Loucy (cell line): ENCODE measurements around the gene PLP1.
"Not testable (repeated sequence)": the region's sequence is repeated elsewhere in the genome, so short reads cannot be mapped to it uniquely, and the experiment has no call there.

Source experiments
- H2AFZ ChIP-seq: fragments of 200-600 bp; sonication (generic); 2 replicates; pipeline ENCODE4 v1.6.0; 2016; ENCODE audit warnings: antibody characterized with exemption, mild to moderate bottlenecking, low read length, moderate library complexity
- H3F3A ChIP-seq: fragments of 200-600 bp; 2 replicates; pipeline ENCODE4 v1.6.0; 2016; ENCODE audit warnings: antibody characterized with exemption, low read depth, mild to moderate bottlenecking
- H3K27me3 ChIP-seq: fragments of 200-600 bp; sonication (generic); 2 replicates; pipeline ENCODE4 v1.6.1; 2014; ENCODE audit warnings: low read length, mild to moderate bottlenecking; ENCODE audit not compliant: insufficient read depth, poor library complexity, severe bottlenecking
- H3K36me3 ChIP-seq: fragments of 200-600 bp; sonication (generic); 2 replicates; pipeline ENCODE4 v1.6.1; 2016; ENCODE audit warnings: low read length; ENCODE audit not compliant: insufficient read depth
- H3K4me1 ChIP-seq: fragments of 200-600 bp; sonication (generic); 2 replicates; pipeline ENCODE4 v1.5.1; 2014; ENCODE audit warnings: low read length, mild to moderate bottlenecking; ENCODE audit not compliant: insufficient read depth, poor library complexity, severe bottlenecking
- H3K4me2 ChIP-seq: fragments of 200-600 bp; sonication (generic); 2 replicates; pipeline ENCODE4 v1.6.0; 2014; ENCODE audit warnings: antibody characterized with exemption, low read length, low read depth, mild to moderate bottlenecking; ENCODE audit not compliant: poor library complexity, severe bottlenecking
- H3K4me3 ChIP-seq: fragments of 200-600 bp; sonication (generic); 2 replicates; pipeline ENCODE4 v1.5.1; 2014; ENCODE audit warnings: low read length, mild to moderate bottlenecking, mixed read lengths; ENCODE audit not compliant: poor library complexity, severe bottlenecking
- H3K79me2 ChIP-seq: fragments of 200-600 bp; sonication (generic); 2 replicates; pipeline ENCODE4 v1.6.1; 2014; ENCODE audit warnings: low read length; ENCODE audit not compliant: insufficient read depth
- H3K9ac ChIP-seq: fragments of 200-600 bp; sonication (generic); 2 replicates; pipeline ENCODE4 v1.6.0; 2014; ENCODE audit warnings: mild to moderate bottlenecking, low read depth, low read length, moderate library complexity; ENCODE audit not compliant: poor library complexity, severe bottlenecking
- H3K9me2 ChIP-seq: fragments of 200-600 bp; sonication (generic); replicated peaks from 2 replicates; pipeline ENCODE4 v1.6.1; 2016; ENCODE audit warnings: low read depth, low read length, mixed read lengths
- H3K9me3 ChIP-seq: fragments of 200-600 bp; sonication (generic); 2 replicates; pipeline ENCODE4 v1.6.1; 2014; ENCODE audit warnings: mild to moderate bottlenecking, antibody characterized with exemption, low read length, low read depth; ENCODE audit not compliant: insufficient read depth
- H4K20me1 ChIP-seq: fragments of 200-600 bp; sonication (generic); 2 replicates; pipeline ENCODE4 v1.6.0; 2014; ENCODE audit warnings: antibody characterized with exemption, low read length, mild to moderate bottlenecking; ENCODE audit not compliant: insufficient read depth, poor library complexity, severe bottlenecking
- CTCF ChIP-seq: fragments of 200-600 bp; sonication (generic); conservative IDR thresholded peaks from 2 replicates; pipeline ENCODE4 v1.5.1; 2014; ENCODE audit warnings: mild to moderate bottlenecking, antibody characterized with exemption, low read length
- EZH2phosphoT487 ChIP-seq: fragments of 200-600 bp; IDR thresholded peaks from 2 replicates; pipeline ENCODE4 v1.6.1; 2018; ENCODE audit warnings: antibody characterized with exemption, mild to moderate bottlenecking, moderate library complexity, borderline replicate concordance

PLP1 gene

GRCh38 chrX:103818842-103819619 is 42.4 kb downstream of the PLP1 start:
- no peaks in the 10 kb centered on the region for H4K20me1 ChIP-seq
- no peaks in the 10 kb centered on the region for H3F3A ChIP-seq
- H3K9ac ChIP-seq: no peak overlapping the region
- no peaks in the 10 kb centered on the region for H3K36me3 ChIP-seq
- H3K4me3 ChIP-seq: no peak overlapping the region
- H3K9me3 ChIP-seq: no peaks in the 10 kb centered on the region
- no peaks in the 10 kb centered on the region for H3K79me2 ChIP-seq
- no peaks in the 10 kb centered on the region for H3K9me2 ChIP-seq
- no peak for TF ChIP-seq CTCF
- no peak for TF ChIP-seq EZH2phosphoT487
- H3K4me2 ChIP-seq: no peak overlapping the region
- H3K4me1 ChIP-seq: peaks cover 7% of the 10 kb centered on the region
- H3K27me3 ChIP-seq: no peaks in the 10 kb centered on the region
- H2AFZ ChIP-seq: no peak overlapping the region

GRCh38 chrX:103820802-103821201 is 44.2 kb downstream of the PLP1 start:
- not testable (repeated sequence) for H3K9me2 ChIP-seq, H3K4me2 ChIP-seq, H3K4me3 ChIP-seq, H3K9ac ChIP-seq, H3F3A ChIP-seq, H2AFZ ChIP-seq, H3K4me1 ChIP-seq, H3K9me3 ChIP-seq, H3K36me3 ChIP-seq, H3K79me2 ChIP-seq, H3K27me3 ChIP-seq, H4K20me1 ChIP-seq

- Histone ChIP-seq H3K9me3 (no peaks in the 10 kb centered on the region), H2AFZ (no peak overlapping the region), H3K9ac (no peak overlapping the region), H3K4me1 (peaks cover 8% of the 10 kb centered on the region), H3K36me3 (no peaks in the 10 kb centered on the region), H3K4me3 (no peak overlapping the region), H3K79me2 (no peaks in the 10 kb centered on the region), H3F3A (no peaks in the 10 kb centered on the region), H3K4me2 (no peak overlapping the region), H4K20me1 (no peaks in the 10 kb centered on the region), H3K9me2 (no peaks in the 10 kb centered on the region), H3K27me3 (no peaks in the 10 kb centered on the region)
- TF ChIP-seq EZH2phosphoT487 (no peak), CTCF (no peak)
These were observed 47.0 kb downstream of the PLP1 start for GRCh38 chrX:103823591-103823990.

- Histone ChIP-seq H3K4me3 (no peak overlapping the region), H3K36me3 (no peaks in the 10 kb centered on the region), H3F3A (no peaks in the 10 kb centered on the region), H3K4me1 (peaks cover 8% of the 10 kb centered on the region), H3K9me3 (no peaks in the 10 kb centered on the region), H3K9me2 (no peaks in the 10 kb centered on the region), H3K27me3 (no peaks in the 10 kb centered on the region), H3K4me2 (no peak overlapping the region), H3K9ac (no peak overlapping the region), H3K79me2 (no peaks in the 10 kb centered on the region), H2AFZ (no peak overlapping the region), H4K20me1 (no peaks in the 10 kb centered on the region)
- TF ChIP-seq EZH2phosphoT487 (no peak), CTCF (no peak)
These were observed 49.2 kb downstream of the PLP1 start for GRCh38 chrX:103825881-103826280.
